Natural killer cell (primary cell): ENCODE data around the gene CAMK2D. TPM values are rescaled to one million over a fixed set of nuclear protein-coding genes. Genes with fewer than 3 reads are reported as not detected.

Source experiments
- ATAC-seq, 3 donors: fragments of 150-1000 bp in 2 of 3; fragments of 200-7000 bp in 1 of 3; cut with Tn5 transposase; 1 replicate in 1 of 3; 2 replicates in 2 of 3; pipeline ENCODE4 v1.10.0; 2021; ENCODE audit warnings: mild to moderate bottlenecking in 2 of 3, moderate library complexity in 2 of 3
- DNase-seq, 2 donors: peaks; one replicate each; pipeline versions ENCODE4 v3.0.0 to v3.0.0-alpha.2; 2013 to 2021; ENCODE audit warnings: mixed read lengths in 1 of 2
- H3K27ac ChIP-seq: one replicate; pipeline ENCODE4 v1.5.1; 2013; ENCODE audit warnings: mild to moderate bottlenecking, low read length
- H3K27me3 ChIP-seq: one replicate; pipeline ENCODE4 v1.6.1; 2013; ENCODE audit warnings: low read length; ENCODE audit not compliant: control insufficient read depth, insufficient read depth
- H3K36me3 ChIP-seq: one replicate; pipeline ENCODE4 v1.6.1; 2013; ENCODE audit warnings: low read length; ENCODE audit not compliant: control insufficient read depth, insufficient read depth
- H3K4me1 ChIP-seq: one replicate; pipeline ENCODE4 v1.6.1; 2013; ENCODE audit warnings: low read length; ENCODE audit not compliant: control insufficient read depth, insufficient read depth
- H3K4me3 ChIP-seq: one replicate; pipeline ENCODE4 v1.5.1; 2013; ENCODE audit warnings: low read length
- H3K9me3 ChIP-seq: one replicate; pipeline ENCODE4 v1.6.1; 2013; ENCODE audit warnings: low read length; ENCODE audit not compliant: control insufficient read depth, insufficient read depth
- H3K27ac Mint-ChIP-seq, 2 donors: one replicate each; pipeline ENCODE4 v1.8.0; 2022; ENCODE audit warnings: mild to moderate bottlenecking in 2 of 2, mixed read lengths in 2 of 2, moderate library complexity in 1 of 2
- H3K27me3 Mint-ChIP-seq, 2 donors: one replicate each; pipeline ENCODE4 v1.8.0; 2022; ENCODE audit warnings: low read depth in 2 of 2, mixed read lengths in 2 of 2
- H3K36me3 Mint-ChIP-seq: one replicate; pipeline ENCODE4 v1.8.0; 2022; ENCODE audit warnings: mixed read lengths
- H3K4me1 Mint-ChIP-seq, 2 donors: one replicate each; pipeline ENCODE4 v1.8.0; 2022; ENCODE audit warnings: mixed read lengths in 2 of 2
- H3K4me3 Mint-ChIP-seq: one replicate; pipeline ENCODE4 v1.8.0; 2022; ENCODE audit warnings: mild to moderate bottlenecking, moderate library complexity, mixed read lengths
- H3K9me3 Mint-ChIP-seq, 2 donors: one replicate each; pipeline ENCODE4 v1.8.0; 2022; ENCODE audit warnings: mixed read lengths in 2 of 2
- CTCF ChIP-seq: fragments of 200-600 bp; IDR thresholded peaks from one replicate; pipeline ENCODE4 v1.8.0; 2022; ENCODE audit warnings: antibody characterized with exemption
- WGBS: methylation state at CpG from one replicate; pipeline ENCODE4 v1.1.7; 2013; ENCODE audit warnings: missing lambda C conversion rate; ENCODE audit not compliant: insufficient coverage; 5-methylcytosine and 5-hydroxymethylcytosine counted together
- intact Hi-C: fragments of 100-400 bp; cut with micrococcal nuclease; formaldehyde crosslinking; loops from one replicate; pipeline ENCODE4 v1.14.2; 2022
- total RNA-seq, 4 donors: library from RNA; stranded (reverse); fragments of 120-200 nt in 1 of 4; gene quantifications; one replicate each; pipeline versions ENCODE4 v1.2.3 to v1.2.4, GENCODE V29; 2013 to 2022

The CAMK2D gene
- total RNA-seq, 3 donors from 2014 or later (not counting 1 experiment from before 2014, with no cell fraction given): 31.6 to 40.1 (median 34.5) TPM

- Histone ChIP-seq H3K36me3 (no peaks in the 10 kb centered on the region), H3K27ac (no peak overlapping the region), H3K4me1 (no peaks in the 10 kb centered on the region), H3K9me3 (no peaks in the 10 kb centered on the region), H3K4me3 (no peak overlapping the region), H3K27me3 (no peaks in the 10 kb centered on the region)
- H3K36me3 Mint-ChIP-seq: no peaks in the 10 kb centered on the region
- no peak overlapping the region for H3K27ac Mint-ChIP-seq
- peaks cover 6 to 9% of the 10 kb centered on the region in 2 donors for H3K27me3 Mint-ChIP-seq
- DNase-seq (no peak), ATAC-seq (no peak)
- intact Hi-C loops: no loop called here
- H3K4me3 Mint-ChIP-seq: no peak overlapping the region
- no peaks in the 10 kb centered on the region for H3K9me3 Mint-ChIP-seq
- no peak for TF ChIP-seq CTCF
- no CpG with 5 or more reads among the region's 1 CpG for WGBS
- H3K4me1 Mint-ChIP-seq: peaks cover 7% of the 10 kb centered on the region in 2 donors
Measured at GRCh38 chr4:113444386-113444785, 317.2 kb downstream of the CAMK2D start.

- Histone ChIP-seq H3K27me3 (no peaks in the 10 kb centered on the region), H3K36me3 (no peaks in the 10 kb centered on the region), H3K9me3 (no peaks in the 10 kb centered on the region), H3K4me1 (no peaks in the 10 kb centered on the region), H3K27ac (no peak overlapping the region), H3K4me3 (no peak overlapping the region)
- ATAC-seq (no peak), DNase-seq (no peak)
- no peak overlapping the region for H3K4me3 Mint-ChIP-seq
- no peaks in the 10 kb centered on the region for H3K9me3 Mint-ChIP-seq
- peaks cover 7% of the 10 kb centered on the region in 2 donors for H3K4me1 Mint-ChIP-seq
- no peaks in the 10 kb centered on the region for H3K36me3 Mint-ChIP-seq
- no peak overlapping the region for H3K27ac Mint-ChIP-seq
- intact Hi-C loops: no loop called here
- H3K27me3 Mint-ChIP-seq: peaks cover 6 to 17% of the 10 kb centered on the region in 2 donors
- no peak for TF ChIP-seq CTCF
- WGBS: 78% methylated on average over 6 of the region's 6 CpGs
Measured at GRCh38 chr4:113442826-113443225, 318.7 kb downstream of the CAMK2D start.

- no peak for DNase-seq
Measured at GRCh38 chr4:113440371-113440770, 321.2 kb downstream of the CAMK2D start.

More at GRCh38 chr4:113440371-113440770, 321.2 kb downstream of the CAMK2D start:
- H3K9me3 ChIP-seq: no peaks in the 10 kb centered on the region
- H3K27ac Mint-ChIP-seq: no peak overlapping the region
- no peaks in the 10 kb centered on the region for H3K4me1 ChIP-seq
- H3K4me1 Mint-ChIP-seq: peaks cover 7 to 19% of the 10 kb centered on the region in 2 donors
- H3K27ac ChIP-seq: no peak overlapping the region
- intact Hi-C loops: no loop called here
- H3K9me3 Mint-ChIP-seq: no peaks in the 10 kb centered on the region
- H3K27me3 Mint-ChIP-seq: peaks cover 10 to 33% of the 10 kb centered on the region in 2 donors
- TF ChIP-seq CTCF: no peak
- no peak overlapping the region for H3K4me3 ChIP-seq
- no peak overlapping the region for H3K4me3 Mint-ChIP-seq
- ATAC-seq: no peak
- H3K36me3 Mint-ChIP-seq: no peaks in the 10 kb centered on the region
- no peaks in the 10 kb centered on the region for H3K27me3 ChIP-seq
- 93% methylated on average over 2 of the region's 4 CpGs for WGBS
- H3K36me3 ChIP-seq: no peaks in the 10 kb centered on the region
